Measurements from ENCODE around the gene MTX1. TPM values are rescaled to one million over a fixed set of nuclear protein-coding genes. Genes with fewer than 3 reads are reported as not detected.
"Not testable (repeated sequence)": the region's sequence is repeated elsewhere in the genome, so short reads cannot be mapped to it uniquely, and the experiment has no call there.

MTX1 gene
- total RNA-seq, 1 experiment from 2014 or later, result 69.1 TPM

- ATAC-seq; H3K9ac ChIP-seq (ENCODE audit: low read length); H3K9me3 ChIP-seq (ENCODE audit: control insufficient read depth in 1 of 2, insufficient read depth in 1 of 2, low read depth in 1 of 2, low read length in 2 of 2); H3K4me2 ChIP-seq (ENCODE audit: low read length); H2AFZ ChIP-seq (ENCODE audit: low read depth, low read length, poor library complexity, severe bottlenecking); DNase-seq (ENCODE audit: low read depth, low spot score); BruUV-seq (replicated peaks); H3K9me2 ChIP-seq (ENCODE audit: insufficient read depth); POLR2A ChIA-PET; intact Hi-C loops (cut with micrococcal nuclease); H3K4me3 ChIP-seq (replicated peaks in 1 of 2; ENCODE audit: low read depth in 1 of 2, low read length in 2 of 2); H4K20me1 ChIP-seq (ENCODE audit: insufficient read depth); H3K36me3 ChIP-seq (ENCODE audit: control insufficient read depth in 1 of 2, insufficient read depth in 2 of 2, low read length in 2 of 2); CTCF ChIA-PET; RAD21 ChIA-PET (ENCODE audit: low non-redundant PET in 1 of 2, low total read pairs in 2 of 2, uncharacterized antibody in 2 of 2, unreplicated experiment in 2 of 2); H3K27me3 ChIP-seq (ENCODE audit: insufficient read depth, low read length); H3K27ac ChIP-seq (ENCODE audit: low read depth, low read length): not testable (repeated sequence)
- Histone ChIP-seq H3K79me2 (ENCODE audit: insufficient read depth, low read length) (peaks cover 16% of the 10 kb centered on the region), H3K4me1 (ENCODE audit: control insufficient read depth in 1 of 2, insufficient read depth in 2 of 2, low read length in 2 of 2) (peaks cover 22 to 32% of the 10 kb centered on the region in 2 experiments)
These were observed 3.0 kb downstream of the MTX1 start for GRCh38 chr1:155211381-155212050.

- H3K9ac ChIP-seq (ENCODE audit: low read length); RAD21 ChIA-PET (ENCODE audit: low non-redundant PET in 1 of 2, low total read pairs in 2 of 2, uncharacterized antibody in 2 of 2, unreplicated experiment in 2 of 2); H3K4me3 ChIP-seq (replicated peaks in 1 of 2; ENCODE audit: low read depth in 1 of 2, low read length in 2 of 2); H3K9me3 ChIP-seq (ENCODE audit: control insufficient read depth in 1 of 2, insufficient read depth in 1 of 2, low read depth in 1 of 2, low read length in 2 of 2); H4K20me1 ChIP-seq (ENCODE audit: insufficient read depth); BruUV-seq (replicated peaks); CTCF ChIA-PET; intact Hi-C loops (cut with micrococcal nuclease); POLR2A ChIA-PET; DNase-seq (ENCODE audit: low read depth, low spot score); H3K27ac ChIP-seq (ENCODE audit: low read depth, low read length); H2AFZ ChIP-seq (ENCODE audit: low read depth, low read length, poor library complexity, severe bottlenecking); H3K4me2 ChIP-seq (ENCODE audit: low read length); ATAC-seq; H3K9me2 ChIP-seq (ENCODE audit: insufficient read depth); H3K27me3 ChIP-seq (ENCODE audit: insufficient read depth, low read length); H3K36me3 ChIP-seq (ENCODE audit: control insufficient read depth in 1 of 2, insufficient read depth in 2 of 2, low read length in 2 of 2): not testable (repeated sequence)
- Histone ChIP-seq H3K4me1 (ENCODE audit: control insufficient read depth in 1 of 2, insufficient read depth in 2 of 2, low read length in 2 of 2) (peaks cover 19 to 27% of the 10 kb centered on the region in 2 experiments), H3K79me2 (ENCODE audit: insufficient read depth, low read length) (peaks cover 16% of the 10 kb centered on the region)
These were observed 3.6 kb downstream of the MTX1 start for GRCh38 chr1:155212051-155212440.

GRCh38 chr1:155214702-155215101 is 6.2 kb downstream of the MTX1 start:
- H3K79me2 ChIP-seq (ENCODE audit: insufficient read depth, low read length); H3K4me3 ChIP-seq (replicated peaks in 1 of 2; ENCODE audit: low read depth in 1 of 2, low read length in 2 of 2); CTCF ChIA-PET; intact Hi-C loops (cut with micrococcal nuclease); H3K9ac ChIP-seq (ENCODE audit: low read length); H3K9me2 ChIP-seq (ENCODE audit: insufficient read depth); BruUV-seq (replicated peaks); H3K36me3 ChIP-seq (ENCODE audit: control insufficient read depth in 1 of 2, insufficient read depth in 2 of 2, low read length in 2 of 2); H3K27ac ChIP-seq (ENCODE audit: low read depth, low read length); DNase-seq (ENCODE audit: low read depth, low spot score); ATAC-seq; H4K20me1 ChIP-seq (ENCODE audit: insufficient read depth); H3K27me3 ChIP-seq (ENCODE audit: insufficient read depth, low read length); H3K4me2 ChIP-seq (ENCODE audit: low read length); RAD21 ChIA-PET (ENCODE audit: low non-redundant PET in 1 of 2, low total read pairs in 2 of 2, uncharacterized antibody in 2 of 2, unreplicated experiment in 2 of 2); H2AFZ ChIP-seq (ENCODE audit: low read depth, low read length, poor library complexity, severe bottlenecking); H3K9me3 ChIP-seq (ENCODE audit: control insufficient read depth in 1 of 2, insufficient read depth in 1 of 2, low read depth in 1 of 2, low read length in 2 of 2); POLR2A ChIA-PET: not testable (repeated sequence)
- peaks cover 12 to 20% of the 10 kb centered on the region in 2 experiments; a peak in 3 of 4 replicates for H3K4me1 ChIP-seq (ENCODE audit: control insufficient read depth in 1 of 2, insufficient read depth in 2 of 2, low read length in 2 of 2)
